Heart left ventricle (tissue), 13 donors: Measurements from ENCODE around the gene DTYMK.

Source experiments
- POLR2A ChIP-seq, 2 donors: fragments of 450-650 bp; IDR thresholded peaks; one replicate each; pipeline ENCODE4 v1.6.1; 2017; ENCODE audit warnings: antibody characterized with exemption in 2 of 2, mild to moderate bottlenecking in 2 of 2, moderate library complexity in 2 of 2
- TF ChIP-seq, protein P1 (sequence below), 12 donors: fragments of 200-600 bp; sonication (generic) in 4 of 12; IDR thresholded peaks; one replicate each; pipeline versions ENCODE4 v1.5.0 to v1.8.0; 2018 to 2022; ENCODE audit warnings: antibody characterized with exemption in 12 of 12, mild to moderate bottlenecking in 5 of 12
- donor health status: ischemic (EF 13 %, LVEDD 7.1; RV severe dilation, severe dysfunction).
- donor health status: DM: no; HTN: yes; CAD: no.
- donor health status: DM: no; HTN: no; CAD: no.
- donor health status: ischemic (EF 25% LVEDD 6.9; RV normal size, moderate dysfunction).
- donor health status: ischemic (EF 25% LVEDD 5.7; RV mildly dilated, moderate dysfunction).
- donor health status: ischemic (EF 35%, LVEDD 5.7; RV mildly dilated, moderate dysfunction).
- donor health status: nonischemic (EF 11% LVEDD 7.7; RV severe dilation, severe dysfunction).
- donor health status: DM: yes; HTN: yes; CAD: no.
- donor health status: PGD.
- donor health status: ischemic (EF 29% LVEDD 5.4; RV normal size, mild dysfunction).
- donor health status: nonischemic (EF 23%, LVEDD 6.1; RV moderate dilation, normal function).

DNA sequence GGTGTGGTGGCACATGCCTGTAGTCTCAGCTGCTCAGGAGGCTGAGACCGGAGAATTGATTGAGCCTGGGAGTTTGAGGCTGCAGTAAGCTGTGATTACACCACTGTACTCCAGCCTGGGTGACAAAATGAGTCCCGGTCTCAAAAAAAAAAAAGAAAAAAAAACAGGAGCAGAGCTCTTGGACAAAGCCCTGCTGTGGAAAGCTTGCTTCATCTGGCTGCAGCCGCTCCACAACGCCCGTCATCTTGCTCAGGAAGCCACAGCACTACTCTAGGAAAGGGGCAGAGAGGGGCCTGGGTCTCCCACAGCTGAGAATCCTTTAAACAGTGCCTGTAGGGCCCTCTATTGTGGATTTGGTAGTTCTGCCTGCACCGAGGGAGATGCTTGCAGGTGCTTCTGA is 38.2 kb downstream of the DTYMK start:
- TF ChIP-seq, protein P1, sequence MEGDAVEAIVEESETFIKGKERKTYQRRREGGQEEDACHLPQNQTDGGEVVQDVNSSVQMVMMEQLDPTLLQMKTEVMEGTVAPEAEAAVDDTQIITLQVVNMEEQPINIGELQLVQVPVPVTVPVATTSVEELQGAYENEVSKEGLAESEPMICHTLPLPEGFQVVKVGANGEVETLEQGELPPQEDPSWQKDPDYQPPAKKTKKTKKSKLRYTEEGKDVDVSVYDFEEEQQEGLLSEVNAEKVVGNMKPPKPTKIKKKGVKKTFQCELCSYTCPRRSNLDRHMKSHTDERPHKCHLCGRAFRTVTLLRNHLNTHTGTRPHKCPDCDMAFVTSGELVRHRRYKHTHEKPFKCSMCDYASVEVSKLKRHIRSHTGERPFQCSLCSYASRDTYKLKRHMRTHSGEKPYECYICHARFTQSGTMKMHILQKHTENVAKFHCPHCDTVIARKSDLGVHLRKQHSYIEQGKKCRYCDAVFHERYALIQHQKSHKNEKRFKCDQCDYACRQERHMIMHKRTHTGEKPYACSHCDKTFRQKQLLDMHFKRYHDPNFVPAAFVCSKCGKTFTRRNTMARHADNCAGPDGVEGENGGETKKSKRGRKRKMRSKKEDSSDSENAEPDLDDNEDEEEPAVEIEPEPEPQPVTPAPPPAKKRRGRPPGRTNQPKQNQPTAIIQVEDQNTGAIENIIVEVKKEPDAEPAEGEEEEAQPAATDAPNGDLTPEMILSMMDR (IDR thresholded peaks at IDR 0.05): no peak
- no peak for TF ChIP-seq POLR2A (IDR thresholded peaks at IDR 0.05)
